ENCODE data around the gene ESF1.
"Not testable (repeated sequence)": the region's sequence is repeated elsewhere in the genome, so short reads cannot be mapped to it uniquely, and the experiment has no call there.

Gene ESF1

DNA sequence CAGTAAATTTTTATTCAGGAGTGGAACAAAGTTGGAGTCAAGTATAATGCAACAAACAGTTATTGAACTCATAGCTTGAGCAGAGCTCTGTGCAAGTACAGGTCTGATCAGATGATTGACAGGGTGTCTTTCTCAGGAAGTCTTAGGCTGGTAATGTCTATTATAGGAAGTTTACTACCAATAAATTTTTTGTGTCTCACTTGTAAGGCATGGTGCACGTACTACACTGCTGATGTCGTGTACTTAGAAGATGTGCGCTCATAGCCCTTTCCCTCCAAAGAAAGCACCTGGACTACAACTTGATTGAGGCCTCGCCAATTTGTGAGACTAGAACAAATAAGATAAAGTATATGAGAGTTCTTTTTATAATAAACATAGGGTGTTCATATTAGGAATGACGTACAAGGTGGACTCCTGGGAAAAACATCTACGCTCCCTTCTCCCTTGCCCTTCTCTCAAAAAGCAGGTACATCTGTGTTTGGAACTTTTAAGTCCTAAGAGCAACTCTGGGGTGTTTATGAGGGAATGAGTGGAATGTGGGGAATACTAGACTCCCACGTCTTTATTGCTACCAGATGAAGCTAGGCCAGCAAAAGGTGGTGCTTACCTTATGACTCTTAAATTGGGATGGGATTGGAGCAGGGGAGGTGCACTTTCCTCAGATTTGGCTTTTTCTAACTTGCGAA is 1.6 kb upstream of the ESF1 start:
- no peak for DNase-seq (ENCODE audit: low read depth)

DNA sequence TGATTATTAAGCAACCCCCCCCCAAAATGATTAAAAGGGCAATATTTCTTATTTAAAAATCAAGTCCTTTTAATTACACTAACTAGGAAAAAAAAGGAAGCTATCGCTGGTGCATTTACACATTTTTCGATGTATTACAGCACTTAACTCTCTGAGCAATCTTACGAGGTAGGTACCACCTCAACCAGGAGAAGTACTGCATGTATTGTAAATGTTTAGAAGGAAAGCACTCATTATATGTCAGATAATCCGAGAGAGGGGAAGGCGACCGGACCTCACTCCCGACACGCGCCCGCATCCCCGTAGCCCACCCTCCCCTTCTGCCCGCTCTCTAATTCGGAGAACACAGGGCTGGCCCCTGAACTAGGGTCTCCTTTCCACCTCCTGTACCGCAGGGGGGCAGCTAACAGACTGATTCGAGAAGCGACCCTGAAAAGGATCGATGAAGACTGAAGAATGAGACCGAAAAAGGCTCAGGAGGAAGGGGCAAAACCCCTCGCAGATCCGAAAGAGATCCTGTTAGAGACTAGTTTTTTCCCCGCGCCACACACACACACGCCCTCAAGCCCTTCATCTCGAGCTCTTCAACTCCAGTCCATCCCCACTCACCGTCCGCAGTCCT is 337 bp downstream of the ESF1 start:
- DNase-seq (ENCODE audit: low read depth): no peak

DNA sequence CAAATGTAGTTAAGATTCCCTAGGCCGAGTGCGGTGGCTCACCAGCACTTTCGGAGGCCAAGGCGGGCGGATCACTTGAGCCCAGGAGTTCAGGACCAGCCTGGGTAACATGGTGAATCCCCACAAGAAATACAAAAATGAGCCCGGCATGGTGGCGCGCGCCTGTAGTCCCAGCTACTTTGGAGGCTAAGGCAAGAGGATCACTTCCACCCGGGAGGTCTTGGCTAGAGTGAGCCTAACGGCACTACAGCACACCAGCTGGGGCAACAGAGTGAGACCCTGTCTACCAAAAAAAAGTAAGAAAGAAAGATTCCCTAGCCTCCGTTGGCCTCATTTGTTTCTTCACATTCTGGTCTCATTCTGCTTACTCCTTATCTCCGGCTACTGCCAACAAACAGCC is 1.2 kb downstream of the ESF1 start:
- no peak for DNase-seq (ENCODE audit: low read depth)

DNA sequence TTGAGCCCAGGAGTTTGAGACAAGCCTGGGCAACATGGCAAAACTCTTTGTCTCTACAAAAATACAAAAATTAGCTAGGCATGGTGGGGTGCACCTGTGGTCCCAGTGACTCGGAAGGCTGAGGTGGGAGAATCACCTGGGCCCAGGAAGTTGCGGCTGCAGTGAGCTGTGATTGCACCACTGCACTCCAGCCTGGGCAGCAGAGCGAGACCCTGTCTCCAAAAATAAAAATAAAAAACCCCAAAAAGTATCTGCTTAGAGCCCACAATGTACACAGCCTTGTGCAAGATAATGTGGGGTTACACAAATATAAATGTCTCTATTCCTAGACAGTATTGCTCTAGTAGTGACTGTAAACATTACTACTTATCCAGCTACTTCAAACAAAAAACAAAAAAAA is 5.9 kb downstream of the ESF1 start:
- no peak for DNase-seq (ENCODE audit: low read depth)

DNA sequence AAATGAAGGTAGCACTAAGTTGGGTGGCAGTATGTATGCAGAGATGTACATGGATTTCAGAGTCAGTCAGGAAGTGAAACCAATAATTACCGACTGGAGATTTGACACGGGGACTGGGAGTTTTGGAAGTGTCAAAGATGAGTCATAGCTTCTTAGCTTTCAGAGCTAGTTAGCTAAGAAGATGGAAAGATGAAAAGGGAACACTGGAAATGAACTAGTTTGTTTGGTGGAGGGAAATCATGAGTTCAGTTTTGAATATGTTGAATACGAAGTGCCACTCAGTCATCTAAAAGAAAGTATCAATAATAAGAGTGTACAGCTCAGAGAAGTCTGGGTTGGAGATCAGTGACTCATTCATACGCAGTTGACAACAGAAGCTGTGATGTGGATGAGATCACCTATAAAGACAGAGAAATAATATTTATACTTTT is 7.5 kb downstream of the ESF1 start:
- no peak for DNase-seq (ENCODE audit: low read depth)

DNA sequence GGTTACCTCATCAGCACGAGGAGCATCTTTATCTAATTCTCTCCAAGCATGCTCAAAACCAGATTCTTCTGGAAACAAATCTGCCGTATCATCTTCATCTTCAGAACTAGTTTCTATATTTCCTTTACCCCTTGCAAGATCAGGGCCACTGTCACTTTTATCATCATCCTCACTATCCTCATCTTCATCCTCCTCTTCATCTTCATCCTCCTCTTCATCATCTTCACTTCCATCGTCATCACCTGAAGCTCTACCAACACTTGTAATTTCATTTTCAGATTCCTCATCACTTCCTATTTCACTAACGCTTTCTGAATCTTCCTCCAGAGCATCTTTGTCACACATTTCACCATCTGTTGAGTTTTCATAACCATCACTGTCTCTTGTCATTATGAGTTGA is 8.9 kb downstream of the ESF1 start:
- DNase-seq (ENCODE audit: low read depth): no peak

DNA sequence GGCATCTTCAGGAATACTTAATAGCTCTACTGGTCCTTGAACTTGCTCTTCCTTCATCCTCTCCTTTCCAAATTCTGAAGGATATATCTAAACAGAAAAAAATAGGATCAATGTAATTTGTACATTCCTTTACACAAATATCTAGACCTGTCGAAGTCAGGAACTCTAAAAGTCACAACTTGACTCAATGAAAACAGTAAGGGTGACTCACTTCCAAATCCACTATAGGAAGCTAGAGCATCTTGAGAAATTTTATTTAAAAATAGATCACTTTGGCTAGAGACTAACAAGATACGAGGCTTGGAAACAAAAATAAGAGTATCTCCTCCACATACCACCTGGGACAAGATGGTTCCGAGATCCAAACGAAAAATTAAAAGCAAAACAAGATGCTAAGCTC is 12.2 kb downstream of the ESF1 start:
- DNase-seq (ENCODE audit: low read depth): no peak

DNA sequence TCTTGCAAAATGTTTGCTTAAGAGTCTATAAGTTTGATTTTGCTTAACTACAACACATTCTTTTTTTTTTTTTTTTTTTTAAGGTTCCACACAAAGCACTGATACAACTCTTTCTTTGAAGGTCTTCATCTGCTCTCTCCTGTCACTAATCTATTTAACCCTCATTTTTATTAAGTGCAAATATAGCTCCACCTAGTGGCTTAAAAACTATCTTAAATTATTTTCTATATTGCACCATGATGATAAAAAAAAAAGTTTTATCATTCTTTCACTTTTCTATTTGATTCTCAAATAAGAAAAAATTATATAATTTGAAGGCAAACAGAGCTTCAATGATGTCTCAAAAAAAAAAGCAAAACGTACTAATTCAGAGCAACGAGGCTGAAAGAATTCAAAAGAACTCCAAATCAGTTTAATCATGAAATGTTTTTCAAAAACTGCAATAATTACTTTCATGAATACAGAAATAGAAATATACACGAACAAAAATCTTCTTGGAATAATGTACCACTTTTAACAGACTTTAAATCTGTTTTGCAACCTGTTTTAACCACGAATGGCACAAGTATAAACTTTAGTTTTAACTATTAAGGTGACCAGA is 12.8 kb downstream of the ESF1 start:
- no peak for DNase-seq (ENCODE audit: low read depth)

DNA sequence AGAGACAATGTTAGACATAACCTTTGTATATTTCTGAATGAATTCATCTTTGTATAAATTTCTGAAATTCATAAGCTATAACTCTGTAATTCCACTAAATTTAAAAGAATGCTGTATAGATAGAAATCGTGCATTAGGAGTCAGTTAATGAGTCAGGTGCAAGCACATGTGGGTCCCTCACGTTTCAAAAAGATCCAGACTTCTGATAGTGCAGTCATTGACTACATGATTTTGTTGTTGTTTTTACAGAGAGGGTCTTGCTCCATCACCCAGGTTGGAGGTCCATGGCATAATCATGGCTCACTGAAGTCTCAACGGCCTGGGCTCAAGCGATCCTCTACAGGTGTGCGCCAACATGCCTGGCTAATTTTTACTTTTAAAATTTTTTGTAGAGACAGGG is 14.6 kb downstream of the ESF1 start:
- no peak for DNase-seq (ENCODE audit: low read depth)

DNA sequence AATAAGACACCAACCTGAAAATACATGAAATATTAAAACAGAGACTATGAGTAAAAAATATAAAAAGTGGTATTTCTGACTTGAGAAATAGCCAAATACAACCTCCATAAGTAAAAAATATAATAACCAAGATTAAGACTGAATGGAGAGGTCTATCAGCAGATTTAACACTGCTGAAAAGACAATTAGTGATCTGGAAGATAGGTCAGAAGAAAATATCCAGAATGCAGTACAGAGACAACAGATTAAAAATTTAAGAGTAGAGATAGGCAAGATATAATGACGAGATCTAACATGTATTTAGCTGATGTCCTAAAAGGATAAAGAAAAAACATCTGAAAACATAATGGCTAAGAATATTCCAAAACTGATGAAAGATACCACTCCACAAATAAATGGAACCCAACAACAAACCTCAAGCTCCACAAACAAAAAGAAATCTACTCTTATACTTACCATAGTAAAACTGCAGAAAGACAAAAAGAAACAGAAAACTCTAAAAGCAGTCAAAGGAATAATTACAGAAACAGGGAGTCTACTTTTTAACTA is 18.8 kb downstream of the ESF1 start:
- no peak for DNase-seq (ENCODE audit: low read depth)

DNA sequence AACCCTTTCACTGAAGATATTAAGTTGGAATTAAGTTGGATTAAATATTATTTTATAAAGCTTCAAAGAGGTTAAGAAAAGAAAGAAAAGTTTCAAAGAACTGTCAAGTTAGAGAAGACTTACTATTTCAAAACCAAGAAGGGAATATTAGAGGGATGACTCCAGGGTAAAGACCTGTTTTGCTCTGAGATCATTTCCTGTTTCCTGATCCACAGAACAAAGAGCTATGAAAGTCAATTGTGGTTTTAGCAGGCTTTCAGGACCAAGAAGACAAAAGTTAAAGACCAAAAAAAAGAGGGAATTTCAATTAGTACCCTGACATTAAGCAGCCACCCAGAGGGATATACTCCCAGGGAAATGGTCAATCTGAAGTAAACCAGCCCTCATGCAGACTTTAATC is 19.4 kb downstream of the ESF1 start:
- DNase-seq (ENCODE audit: low read depth): no peak

DNA sequence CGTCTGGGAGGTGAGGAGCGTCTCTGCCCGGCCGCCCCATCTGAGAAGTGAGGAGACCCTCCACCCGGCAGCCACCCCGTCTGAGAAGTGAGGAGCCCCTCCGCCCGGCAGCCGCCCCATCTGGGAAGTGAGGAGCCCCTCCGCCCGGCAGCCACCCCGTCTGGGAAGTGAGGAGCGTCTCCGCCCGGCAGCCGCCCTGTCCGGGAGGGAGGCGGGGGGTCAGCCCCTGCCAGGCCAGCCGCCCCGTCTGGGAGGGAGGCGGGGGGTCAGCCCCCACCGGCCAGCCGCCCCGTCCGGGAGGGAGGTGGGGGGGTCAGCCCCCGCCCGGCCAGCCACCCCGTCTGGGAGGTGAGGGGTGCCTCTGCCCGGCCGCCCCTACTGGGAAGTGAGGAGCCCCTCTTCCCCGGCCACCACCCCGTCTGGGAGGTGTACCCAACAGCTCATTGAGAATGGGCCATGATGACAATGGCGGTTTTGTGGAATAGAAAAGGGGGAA is 24.2 kb downstream of the ESF1 start:
- not testable (repeated sequence) for DNase-seq (ENCODE audit: low read depth)

DNA sequence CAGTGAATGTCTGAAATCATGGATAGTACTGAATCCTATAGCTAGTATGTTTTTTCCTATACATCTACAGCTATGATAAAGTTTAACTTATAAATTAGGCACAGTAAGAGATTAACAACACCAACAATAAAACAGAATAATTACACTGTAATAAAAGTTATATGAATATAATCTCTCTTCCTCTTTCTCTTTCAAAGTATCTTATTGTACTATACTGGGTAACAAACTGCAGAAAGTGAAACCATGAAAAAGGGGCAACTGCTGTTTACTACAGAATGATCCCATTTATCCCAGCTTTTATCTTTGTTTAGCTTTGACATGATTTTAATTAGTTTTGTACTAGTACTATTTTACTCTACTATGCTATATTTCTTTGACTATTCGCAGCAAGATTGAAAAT is 25.8 kb downstream of the ESF1 start:
- no peak for DNase-seq (ENCODE audit: low read depth)

DNA sequence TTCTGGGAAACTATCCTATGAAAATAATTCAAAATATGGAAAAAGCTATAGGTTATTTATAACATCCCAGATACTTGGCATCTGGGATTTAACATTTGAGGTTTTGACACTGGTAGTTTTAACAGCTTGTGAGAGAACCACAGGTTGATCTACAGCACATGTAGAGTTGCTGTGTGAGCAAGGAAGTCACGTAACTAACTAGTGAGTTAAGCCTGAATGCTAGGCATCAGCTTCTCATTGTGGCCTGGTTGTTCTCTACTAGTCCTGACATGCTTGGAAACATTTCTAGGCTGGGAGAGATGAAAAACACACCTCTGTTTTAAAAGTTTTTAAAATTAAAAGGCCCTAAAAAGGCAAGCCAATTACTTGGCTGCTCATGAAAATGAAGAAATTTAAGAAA is 28.2 kb downstream of the ESF1 start:
- no peak for DNase-seq (ENCODE audit: low read depth)

DNA sequence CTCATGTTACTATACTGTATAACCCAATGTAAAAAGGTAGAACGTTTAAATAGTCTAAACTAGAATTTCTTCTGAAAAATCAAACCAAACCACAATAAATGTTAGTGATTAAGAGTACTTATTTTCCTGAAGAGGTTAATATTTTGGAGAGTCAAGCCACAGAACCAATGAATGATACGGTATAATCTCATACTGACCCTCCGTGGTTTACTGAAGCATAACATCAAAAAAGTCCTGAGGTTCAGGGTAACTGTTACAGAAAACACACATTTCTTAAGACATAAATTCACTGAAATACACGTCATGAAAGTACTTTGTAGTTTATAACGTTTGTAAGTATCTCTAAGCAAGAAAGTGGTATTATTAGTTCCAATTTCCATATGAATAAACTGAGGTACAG is 28.9 kb downstream of the ESF1 start:
- DNase-seq (ENCODE audit: low read depth): no peak

DNA sequence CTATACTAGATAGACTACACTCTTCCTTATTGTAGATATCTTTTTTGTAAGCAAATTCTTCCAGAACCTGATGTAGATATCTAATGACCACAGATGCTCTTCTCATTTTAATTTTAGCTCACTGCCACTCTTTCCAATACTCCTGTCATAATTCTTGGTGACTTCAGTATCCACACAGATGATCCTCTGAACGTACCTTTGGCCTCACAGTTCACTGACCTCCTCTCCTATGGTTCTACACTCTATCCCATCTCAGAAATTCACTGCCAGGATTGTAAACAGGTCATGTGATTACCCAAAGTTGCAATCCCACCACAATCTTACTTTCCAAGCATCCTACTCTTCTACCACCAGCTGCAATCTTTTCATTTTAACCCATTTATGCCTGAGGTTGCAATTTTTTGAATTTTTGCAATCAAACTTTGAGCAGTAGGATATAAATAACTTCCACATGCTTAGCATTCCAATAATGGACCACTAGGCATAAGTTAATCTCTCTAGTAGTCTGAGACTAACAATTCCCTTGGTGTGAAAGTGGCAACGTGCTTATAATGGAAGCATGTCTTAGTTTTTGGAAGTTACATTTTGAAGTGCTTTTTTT is 31.2 kb downstream of the ESF1 start:
- no peak for DNase-seq (ENCODE audit: low read depth)

DNA sequence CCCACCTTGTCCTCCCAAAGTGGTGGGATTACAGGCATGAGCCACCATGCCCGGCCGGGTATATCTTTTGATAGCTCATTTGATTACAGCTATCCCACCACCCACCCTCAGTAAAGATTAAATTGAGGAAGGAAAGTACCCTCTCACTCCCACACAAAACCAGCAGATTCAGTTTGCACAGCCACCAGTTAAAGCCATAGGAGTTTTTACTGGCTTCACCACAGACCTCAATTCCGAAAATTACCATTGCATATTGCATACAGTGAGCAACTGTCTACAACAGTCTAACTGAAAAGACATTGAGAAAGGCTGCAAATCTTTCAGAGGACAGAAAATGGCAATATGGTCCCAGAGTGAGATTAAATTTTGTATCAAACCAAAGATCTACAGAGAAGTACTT is 34.9 kb downstream of the ESF1 start:
- DNase-seq (ENCODE audit: low read depth): no peak

DNA sequence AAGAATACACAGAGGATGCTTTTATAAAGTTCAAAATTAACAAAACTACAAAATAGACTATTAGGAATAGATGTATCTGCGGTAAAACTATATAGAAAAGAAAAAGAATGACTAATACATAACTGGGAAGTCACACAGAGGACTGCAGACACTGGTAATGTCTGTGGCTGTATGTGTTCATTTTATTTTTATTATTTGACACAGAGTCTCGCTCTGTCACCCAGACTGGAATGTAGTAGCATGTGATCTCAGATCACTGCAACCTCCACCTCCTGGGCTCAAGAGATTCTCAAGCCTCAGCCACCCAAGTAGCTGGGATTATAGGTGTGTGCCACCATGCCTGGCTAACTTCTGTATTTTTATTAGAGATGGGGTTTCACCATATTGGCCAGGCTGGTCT is 38.9 kb downstream of the ESF1 start:
- DNase-seq (ENCODE audit: low read depth): no peak

DNA sequence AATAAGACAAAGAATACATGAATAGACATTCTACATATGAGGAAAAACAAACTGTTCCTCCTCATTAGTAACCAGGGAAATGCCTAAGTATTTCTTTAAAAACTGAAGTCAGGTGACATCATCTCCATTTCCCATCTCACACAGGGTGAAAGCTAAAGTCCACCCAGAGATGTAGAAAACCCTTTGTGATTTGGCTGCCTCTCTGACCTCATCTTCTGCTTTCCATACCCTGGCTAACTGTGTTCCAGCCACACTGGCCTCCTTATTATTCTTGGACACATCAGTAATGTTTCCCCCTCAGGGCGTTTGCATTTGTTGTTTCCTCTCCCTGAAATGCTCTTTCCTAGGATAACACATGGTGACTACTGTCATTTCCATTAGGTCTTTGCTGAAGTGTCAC is 40.4 kb downstream of the ESF1 start:
- no peak for DNase-seq (ENCODE audit: low read depth)

DNA sequence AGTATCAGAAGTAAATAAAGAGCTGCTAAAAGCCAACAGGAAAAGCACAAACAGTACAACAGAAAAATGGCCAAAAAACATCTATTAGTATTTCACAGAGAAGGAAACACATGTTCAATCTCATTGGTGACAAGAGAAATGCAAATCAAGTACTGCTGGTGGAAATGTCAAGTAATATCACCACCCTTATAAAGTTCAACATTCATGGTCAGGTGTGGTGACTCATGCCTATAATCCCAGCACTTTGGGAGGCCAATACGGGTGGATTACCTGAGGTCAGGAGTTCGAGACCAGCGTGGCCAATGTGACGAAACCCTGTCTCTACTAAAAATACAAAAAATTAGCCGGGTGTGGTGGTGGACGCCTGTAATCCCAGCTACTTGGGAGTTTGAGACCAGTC is 42.8 kb downstream of the ESF1 start:
- DNase-seq (ENCODE audit: low read depth): no peak

DNA sequence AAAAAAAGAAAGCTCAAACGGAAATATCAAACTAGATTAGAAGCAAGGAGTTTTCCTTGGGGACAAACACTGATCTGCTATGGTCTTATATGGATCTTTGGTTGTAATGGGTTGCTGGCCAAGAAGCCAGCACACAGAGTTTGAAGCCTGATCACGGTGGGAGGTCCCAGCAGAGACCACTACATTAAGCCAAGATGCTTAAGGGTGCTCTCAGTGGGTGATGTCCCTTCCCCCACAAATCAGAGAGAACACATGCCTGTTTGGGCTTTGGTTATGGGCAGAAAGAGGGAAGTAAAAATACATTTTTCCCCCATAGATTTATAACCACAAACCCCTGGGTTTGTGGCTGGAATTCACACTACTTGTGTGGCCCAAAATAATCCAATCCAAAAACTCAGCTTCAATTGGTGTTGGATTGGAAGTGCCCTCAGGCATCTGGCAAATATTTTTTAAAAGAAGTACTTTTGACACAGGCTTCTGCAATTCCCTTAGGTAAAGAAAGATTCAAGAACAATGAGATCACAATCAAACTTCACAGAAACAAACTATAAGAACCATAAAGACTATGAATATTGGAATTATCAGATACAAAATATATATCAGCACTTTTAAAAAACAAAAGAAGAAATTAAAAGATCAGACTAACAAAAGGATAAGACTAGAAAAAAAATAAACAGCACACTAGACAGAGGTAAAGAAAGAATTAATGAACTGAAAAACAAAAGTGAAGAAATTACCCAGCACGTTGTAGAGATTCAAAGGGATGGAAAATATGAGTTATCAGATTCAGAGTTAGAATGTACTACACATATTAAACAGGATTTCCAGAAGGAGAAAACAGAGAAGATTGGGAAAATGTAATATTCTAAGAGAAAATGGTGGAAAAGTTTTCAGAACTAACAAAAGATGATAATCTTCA is 44.7 kb downstream of the ESF1 start:
- DNase-seq (ENCODE audit: low read depth): no peak

DNA sequence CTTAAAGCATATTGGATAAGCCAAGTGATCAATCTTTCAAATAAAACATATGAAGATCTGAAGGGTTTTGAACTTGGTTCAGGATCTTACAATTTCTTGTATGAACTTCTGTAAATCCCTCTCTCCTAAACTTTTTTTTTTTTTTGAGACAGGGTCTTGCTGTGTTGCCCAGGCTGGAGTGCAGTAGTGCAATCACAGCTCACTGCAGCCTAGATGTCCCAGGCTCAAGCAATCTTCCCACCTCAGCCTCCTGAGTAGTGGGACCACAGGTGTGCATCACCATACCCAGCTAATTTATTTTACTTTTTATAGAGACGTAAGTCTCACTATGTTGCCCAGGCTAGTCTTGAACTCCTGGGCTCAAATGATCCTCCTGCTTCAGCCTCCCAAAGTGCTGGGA is 46.5 kb downstream of the ESF1 start:
- DNase-seq (ENCODE audit: low read depth): not testable (repeated sequence)

Measured in activated T-helper 9 cell treated with anti-CD3 and anti-CD28 coated beads, Interleukin-2, amount 50 U/mL, for 16 hours (primary cell).